Common myeloid progenitor, CD34-positive (primary cell): ENCODE measurements around the gene POU6F2.

Source experiments
- CTCF ChIA-PET: fragments of 350-600 bp; sonication (Branson Sonifier 250); formaldehyde crosslinking; loops from one replicate; lab custom pipeline; 2021; ENCODE audit warnings: antibody characterized with exemption; lab: Charles Lee
- POLR2A ChIA-PET: fragments of 350-600 bp; sonication (Branson Sonifier 250); formaldehyde crosslinking; loops from one replicate; lab custom pipeline; 2021; ENCODE audit warnings: antibody characterized with exemption; lab: Charles Lee
- DNase-seq, 3 donors: peaks; one replicate each; pipeline versions ENCODE4 v3.0.0 to v3.0.0-alpha.2; 2013
- H3K27ac ChIP-seq, 2 experiments: 1 replicate in 1 of 2; 2 replicates in 1 of 2; pipeline ENCODE4 v1.7.0; 2013; ENCODE audit warnings: inconsistent platforms in 2 of 2, low read length in 2 of 2, mild to moderate bottlenecking in 2 of 2, low read depth in 1 of 2, moderate library complexity in 1 of 2; ENCODE audit not compliant: severe bottlenecking in 2 of 2, insufficient read depth in 1 of 2, poor library complexity in 1 of 2
- H3K27me3 ChIP-seq, 5 experiments: replicated peaks in 2 of 5; 1 replicate in 3 of 5; 2 replicates in 2 of 5; pipeline versions ENCODE4 v1.6.1 to v1.7.0; 2013; ENCODE audit warnings: low read length in 4 of 5, mild to moderate bottlenecking in 2 of 5, moderate library complexity in 2 of 5, inconsistent platforms in 1 of 5; ENCODE audit not compliant: insufficient read depth in 5 of 5, control insufficient read depth in 4 of 5
- H3K36me3 ChIP-seq, 4 experiments: 1 replicate in 2 of 4; 2 replicates in 2 of 4; pipeline versions ENCODE4 v1.6.1 to v1.7.0; 2013; ENCODE audit warnings: low read length in 3 of 4, control low read depth in 1 of 4, mild to moderate bottlenecking in 1 of 4; ENCODE audit not compliant: control insufficient read depth in 4 of 4, insufficient read depth in 4 of 4
- H3K4me1 ChIP-seq, 4 experiments: 1 replicate in 3 of 4; 2 replicates in 1 of 4; pipeline versions ENCODE4 v1.6.1 to v1.7.1; 2013; ENCODE audit warnings: low read length in 3 of 4, mild to moderate bottlenecking in 3 of 4, control low read depth in 1 of 4, inconsistent platforms in 1 of 4, moderate library complexity in 1 of 4; ENCODE audit not compliant: control insufficient read depth in 4 of 4, insufficient read depth in 4 of 4; ENCODE audit errors: control extremely low read depth in 1 of 4
- H3K4me3 ChIP-seq, 7 experiments: 1 replicate in 4 of 7; 2 replicates in 3 of 7; pipeline versions ENCODE4 v1.5.1 to v1.7.0; 2013; ENCODE audit warnings: mild to moderate bottlenecking in 7 of 7, low read length in 6 of 7, moderate library complexity in 6 of 7, inconsistent platforms in 2 of 7, low read depth in 2 of 7, control low read depth in 1 of 7; ENCODE audit not compliant: insufficient read depth in 4 of 7, control insufficient read depth in 1 of 7; ENCODE audit errors: extremely low read depth in 1 of 7
- H3K9me3 ChIP-seq, 5 experiments: 1 replicate in 4 of 5; 2 replicates in 1 of 5; pipeline versions ENCODE4 v1.6.1 to v1.7.1; 2013; ENCODE audit warnings: low read length in 4 of 5, mild to moderate bottlenecking in 2 of 5, inconsistent platforms in 1 of 5, low read depth in 1 of 5, moderate library complexity in 1 of 5; ENCODE audit not compliant: control insufficient read depth in 4 of 5, insufficient read depth in 2 of 5; ENCODE audit errors: control extremely low read depth in 1 of 5
- WGBS: methylation state at CpG from one replicate; pipeline ENCODE4 v1.1.5; 2013; ENCODE audit not compliant: insufficient coverage; 5-methylcytosine and 5-hydroxymethylcytosine counted together

The POU6F2 gene

GRCh38 chr7:39414224-39415035 is 436.7 kb downstream of the POU6F2 start:
- DNase-seq = peak; percentile 65 to 89 (median 79)
- Histone ChIP-seq H3K9me3 (no peaks in the 10 kb centered on the region), H3K27ac (no peak overlapping the region), H3K27me3 (peaks cover 0 to 7% (median 2%) of the 10 kb centered on the region in 5 experiments), H3K36me3 (no peaks in the 10 kb centered on the region), H3K4me1 (peaks cover 0 to 11% (median 9%) of the 10 kb centered on the region in 4 experiments), H3K4me3 (peak overlapping the region; percentile 35 to 83 (median 76))
- WGBS = 2% methylated on average over 11 of the region's 40 CpGs
- ChIA-PET POLR2A (interaction anchor here (0.6 kb wide), 1 partner anchor 368 kb away, joined by 4 read pairs; no protein-coding TSS in a partner anchor), CTCF (interaction anchor here (1.4 to 3.1 kb wide), 2 partner anchors 39 to 41 kb away, joined by 4 to 9 read pairs; no protein-coding TSS in a partner anchor)

- 86% methylated on average over 9 of the region's 13 CpGs for WGBS
- DNase-seq = no peak
- ChIA-PET CTCF (interaction anchor here (1.4 to 3.1 kb wide), 3 partner anchors 13 to 40 kb away, joined by 4 to 9 read pairs (median 4); no protein-coding TSS in a partner anchor), POLR2A (interaction anchor here (0.6 kb wide), 1 partner anchor 369 kb away, joined by 4 read pairs; no protein-coding TSS in a partner anchor)
- H3K9me3 ChIP-seq = no peaks in the 10 kb centered on the region
- H3K4me3 ChIP-seq = no peak overlapping the region
- H3K4me1 ChIP-seq = peaks cover 0 to 11% (median 9%) of the 10 kb centered on the region in 4 experiments
- no peak overlapping the region for H3K27ac ChIP-seq
- peaks cover 0 to 7% (median 2%) of the 10 kb centered on the region in 5 experiments for H3K27me3 ChIP-seq
- H3K36me3 ChIP-seq = no peaks in the 10 kb centered on the region
These were observed 437.5 kb downstream of the POU6F2 start for GRCh38 chr7:39415091-39415787.

GRCh38 chr7:39416866-39417265 is 439.2 kb downstream of the POU6F2 start:
- no peaks in the 10 kb centered on the region for H3K36me3 ChIP-seq
- H3K4me3 ChIP-seq = no peak overlapping the region
- no CpG with 5 or more reads among the region's 3 CpGs for WGBS
- ChIA-PET POLR2A (interaction anchor here (0.5 kb wide), 1 partner anchor 859 kb away, joined by 7 read pairs; no protein-coding TSS in a partner anchor), CTCF (interaction anchor here (1.2 to 1.6 kb wide), 3 partner anchors 9 to 47 kb away, joined by 3 to 4 read pairs (median 4); no protein-coding TSS in a partner anchor)
- peaks cover 0 to 7% (median 0%) of the 10 kb centered on the region in 5 experiments for H3K27me3 ChIP-seq
- no peak overlapping the region for H3K27ac ChIP-seq
- peak in 2 of 3 donors; percentile 44 to 49 for DNase-seq
- H3K9me3 ChIP-seq = no peaks in the 10 kb centered on the region
- peaks cover 0 to 11% (median 9%) of the 10 kb centered on the region in 4 experiments for H3K4me1 ChIP-seq

GRCh38 chr7:39417642-39418041 is 439.9 kb downstream of the POU6F2 start:
- Histone ChIP-seq H3K4me3 (no peak overlapping the region), H3K4me1 (peaks cover 0 to 11% (median 9%) of the 10 kb centered on the region in 4 experiments), H3K36me3 (no peaks in the 10 kb centered on the region), H3K9me3 (no peaks in the 10 kb centered on the region), H3K27ac (no peak overlapping the region), H3K27me3 (peaks cover 0 to 7% (median 0%) of the 10 kb centered on the region in 5 experiments)
- ChIA-PET CTCF (interaction anchor here (0.7 to 1.4 kb wide), 3 partner anchors 8 to 46 kb away, joined by 3 to 4 read pairs (median 3); no protein-coding TSS in a partner anchor), POLR2A (no interaction called here)
- peak in 2 of 3 donors; percentile 9 to 13 for DNase-seq
- WGBS = no CpG with 5 or more reads among the region's 1 CpG

GRCh38 chr7:39421251-39421650 is 443.5 kb downstream of the POU6F2 start:
- CTCF ChIA-PET = no interaction called here
- POLR2A ChIA-PET = no interaction called here
- no CpG with 5 or more reads among the region's 2 CpGs for WGBS
- no peaks in the 10 kb centered on the region for H3K4me1 ChIP-seq
- no peaks in the 10 kb centered on the region for H3K27me3 ChIP-seq
- no peak for DNase-seq
- no peaks in the 10 kb centered on the region for H3K36me3 ChIP-seq
- no peak overlapping the region for H3K27ac ChIP-seq
- H3K4me3 ChIP-seq = no peak overlapping the region
- H3K9me3 ChIP-seq = no peaks in the 10 kb centered on the region

- CTCF ChIA-PET = no interaction called here
These were observed 444.0 kb downstream of the POU6F2 start for GRCh38 chr7:39421661-39422060.

More at GRCh38 chr7:39421661-39422060, 444.0 kb downstream of the POU6F2 start:
- Histone ChIP-seq H3K4me3 (no peak overlapping the region), H3K4me1 (no peaks in the 10 kb centered on the region), H3K27ac (no peak overlapping the region), H3K9me3 (no peaks in the 10 kb centered on the region), H3K27me3 (no peaks in the 10 kb centered on the region), H3K36me3 (no peaks in the 10 kb centered on the region)
- WGBS = 63% methylated on average over 2 of the region's 2 CpGs
- POLR2A ChIA-PET = no interaction called here
- DNase-seq = no peak
